Endometrial microvascular endothelial cells (primary cell): ENCODE measurements around the gene OR51G1. TPM values are rescaled to one million over a fixed set of nuclear protein-coding genes. Genes with fewer than 3 reads are reported as not detected.
"Not testable (repeated sequence)": the region's sequence is repeated elsewhere in the genome, so short reads cannot be mapped to it uniquely, and the experiment has no call there.

ENCODE experiments used
- in situ Hi-C: cut with HindIII; loops from 2 replicates; pipeline ENCODE4 v1.10.0; 2017; ENCODE audit warnings: low sequenced_read_pairs, low pct_unique_long_range_greater_than_20kb; ENCODE audit errors: inconsistent ontology term
- total RNA-seq: library from RNA; depleted of rRNA; stranded (reverse); fragments of >200 nt; gene quantifications from one replicate; pipeline ENCODE4 v1.2.3, GENCODE V29; 2015; ENCODE audit errors: inconsistent ontology term

The OR51G1 gene, protein sequence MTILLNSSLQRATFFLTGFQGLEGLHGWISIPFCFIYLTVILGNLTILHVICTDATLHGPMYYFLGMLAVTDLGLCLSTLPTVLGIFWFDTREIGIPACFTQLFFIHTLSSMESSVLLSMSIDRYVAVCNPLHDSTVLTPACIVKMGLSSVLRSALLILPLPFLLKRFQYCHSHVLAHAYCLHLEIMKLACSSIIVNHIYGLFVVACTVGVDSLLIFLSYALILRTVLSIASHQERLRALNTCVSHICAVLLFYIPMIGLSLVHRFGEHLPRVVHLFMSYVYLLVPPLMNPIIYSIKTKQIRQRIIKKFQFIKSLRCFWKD
- total RNA-seq = not detected

DNA sequence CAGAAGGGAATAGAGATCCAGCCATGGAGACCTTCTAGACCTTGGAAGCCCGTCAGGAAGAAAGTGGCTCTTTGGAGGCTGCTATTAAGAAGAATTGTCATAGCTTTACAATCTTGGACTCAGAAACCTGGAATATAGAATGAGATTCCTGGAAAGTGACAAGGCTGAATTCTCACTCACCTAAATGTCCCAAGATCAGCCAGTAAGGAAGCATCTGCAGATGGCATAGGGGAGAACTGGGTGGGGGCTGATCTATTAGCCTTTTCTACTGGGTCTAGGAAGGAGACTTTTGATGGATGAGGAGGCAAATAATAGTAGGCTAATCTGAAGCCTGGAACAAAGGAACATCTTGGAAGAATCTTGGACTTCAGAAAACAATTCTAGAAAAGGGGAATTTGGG is at the start of gene OR51G1:
OR51G1 (minus strand) TSS at position 101 of the 400 bp plus-strand sequence; CDS start at position 101, 0 bp downstream.
- in situ Hi-C loops = no loop called here

DNA sequence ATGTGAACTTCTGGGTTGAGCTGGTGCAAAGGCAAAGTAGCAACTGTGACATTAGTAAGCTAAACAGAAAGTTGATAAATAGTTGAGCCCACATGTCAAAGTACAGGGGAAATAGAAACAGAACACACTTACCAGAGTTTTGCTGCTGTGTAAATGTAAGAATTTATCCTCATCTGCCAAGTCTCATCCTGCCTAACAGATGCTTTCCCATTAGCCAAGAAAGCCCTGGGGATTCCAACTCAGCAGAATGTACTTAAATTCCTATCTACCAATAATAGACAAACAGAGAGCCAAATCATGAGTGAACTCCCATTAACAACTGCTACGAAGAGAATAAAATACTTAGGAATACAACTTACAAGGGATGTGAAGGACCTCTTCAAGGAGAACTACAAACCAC is 38.7 kb upstream of the OR51G1 start:
- in situ Hi-C loops = no loop called here

DNA sequence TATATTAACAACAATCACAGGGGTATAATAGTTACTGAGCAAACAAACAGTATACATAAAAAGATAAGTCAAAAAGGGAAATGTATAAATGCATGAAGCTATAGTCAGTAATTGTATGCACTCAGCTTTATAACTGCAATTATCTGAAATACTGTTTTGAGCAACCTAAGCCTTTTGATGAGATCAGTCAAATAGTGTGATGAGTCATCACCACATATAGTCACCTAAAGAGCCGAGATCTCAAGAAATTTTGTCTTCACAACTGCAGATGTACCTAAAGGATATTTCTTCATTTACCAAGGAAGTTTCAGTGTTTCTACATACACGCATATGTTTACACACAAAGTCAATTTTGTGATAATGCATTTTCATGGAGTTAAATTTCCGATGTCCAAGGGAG is 36.7 kb upstream of the OR51G1 start:
- in situ Hi-C loops = no loop called here

DNA sequence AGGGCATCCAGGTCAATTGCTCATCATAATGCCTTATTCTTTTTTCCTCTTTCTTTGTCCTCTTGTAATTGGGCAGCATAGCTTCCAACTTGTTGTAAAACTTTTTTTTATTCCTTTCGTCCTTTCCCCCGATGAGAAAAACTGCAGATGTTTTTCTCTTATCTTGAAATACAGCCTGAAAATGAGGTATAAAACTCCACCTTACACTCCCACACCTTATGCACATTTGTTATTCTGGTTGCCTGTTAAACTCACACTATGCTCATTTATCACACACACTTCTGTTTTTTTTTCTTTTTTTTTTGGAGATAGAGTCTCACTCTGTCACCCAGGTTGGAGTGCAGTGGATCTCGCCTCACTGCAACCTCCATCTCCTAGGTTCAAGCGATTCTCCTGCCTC is 33.3 kb upstream of the OR51G1 start:
- in situ Hi-C loops = no loop called here

DNA sequence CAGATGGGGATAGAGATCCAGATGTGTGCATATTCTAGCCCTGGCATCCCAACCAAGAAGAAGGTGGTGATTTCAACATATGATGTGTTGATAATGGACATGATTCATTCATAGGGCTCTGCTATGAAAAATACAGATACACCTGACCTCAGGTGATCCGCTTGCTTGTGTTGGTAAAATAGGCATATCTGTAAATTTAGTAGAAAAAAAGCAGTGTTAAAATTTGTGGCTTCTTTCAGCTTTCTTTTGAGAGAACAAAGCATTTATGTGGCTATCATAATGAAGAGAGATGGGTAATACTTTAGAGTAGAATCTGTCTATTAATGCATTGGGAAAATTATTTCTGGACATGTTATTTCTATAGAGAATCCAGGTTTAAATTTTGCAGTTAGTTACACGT is 31.5 kb upstream of the OR51G1 start, which contains the start of gene OR51A2:
OR51A2 (minus strand) TSS at position 101 of the 400 bp plus-strand sequence; CDS start at position 101, 0 bp downstream.
- in situ Hi-C loops = not testable (repeated sequence)

DNA sequence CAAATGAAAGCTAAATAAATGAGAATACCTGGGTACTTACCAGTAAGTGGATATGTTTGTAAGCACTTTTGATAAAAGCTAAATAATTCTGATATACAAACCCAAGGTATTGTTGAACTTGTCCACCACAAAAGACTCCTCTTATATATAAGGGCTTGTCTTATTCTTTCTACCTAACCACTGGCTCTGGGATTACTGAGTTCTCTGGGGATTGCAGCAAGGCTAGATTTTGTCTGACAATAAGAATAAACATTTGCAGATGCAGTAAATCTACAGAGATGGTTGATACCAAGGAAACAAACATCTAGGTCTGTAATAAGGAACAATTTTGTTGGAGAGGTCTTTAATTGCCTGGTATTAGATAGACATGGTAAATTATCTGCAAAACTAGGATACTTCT is 23.4 kb upstream of the OR51G1 start, which contains the start of gene OR51A4:
OR51A4 (minus strand) TSS at position 101 of the 400 bp plus-strand sequence. CDS start 505 bp downstream, outside the sequence.
- in situ Hi-C loops = no loop called here

DNA sequence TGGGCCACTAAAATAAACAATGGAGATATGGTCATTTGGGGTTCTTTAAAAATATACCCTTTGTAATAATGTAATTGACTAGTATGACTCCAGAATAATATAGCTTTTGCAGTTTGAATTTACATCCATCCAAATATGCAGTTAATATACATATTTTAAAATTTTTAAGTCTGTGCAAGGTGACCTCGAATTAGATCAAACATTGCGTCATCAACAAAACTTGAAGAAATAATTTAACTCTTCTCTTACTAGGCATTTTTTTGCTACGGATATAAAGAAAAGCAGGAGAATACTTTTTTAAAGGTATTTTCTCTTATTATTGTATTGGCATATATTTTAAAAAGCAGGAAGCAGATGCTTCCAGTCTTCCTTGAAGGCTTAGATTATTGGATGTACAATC is 12.6 kb upstream of the OR51G1 start:
- in situ Hi-C loops = no loop called here

DNA sequence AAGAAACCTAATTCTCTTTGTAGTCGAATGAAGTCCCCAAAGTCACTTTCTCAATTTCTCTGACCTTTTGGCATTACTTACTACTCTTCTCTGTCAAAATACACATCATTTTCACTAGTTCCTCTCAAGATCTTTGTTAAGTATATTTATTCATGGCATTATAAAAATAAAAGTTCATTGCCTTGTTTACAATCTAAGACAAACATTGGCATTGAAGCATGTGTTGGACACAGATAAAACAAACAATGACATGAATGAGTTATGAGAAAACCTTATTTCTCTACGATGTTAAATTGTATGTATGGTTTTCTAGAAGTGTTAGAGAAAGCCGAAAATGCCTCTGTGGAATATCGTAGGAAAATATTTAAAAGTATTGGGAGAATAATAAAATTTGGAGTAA is 8.6 kb upstream of the OR51G1 start:
- in situ Hi-C loops = no loop called here

DNA sequence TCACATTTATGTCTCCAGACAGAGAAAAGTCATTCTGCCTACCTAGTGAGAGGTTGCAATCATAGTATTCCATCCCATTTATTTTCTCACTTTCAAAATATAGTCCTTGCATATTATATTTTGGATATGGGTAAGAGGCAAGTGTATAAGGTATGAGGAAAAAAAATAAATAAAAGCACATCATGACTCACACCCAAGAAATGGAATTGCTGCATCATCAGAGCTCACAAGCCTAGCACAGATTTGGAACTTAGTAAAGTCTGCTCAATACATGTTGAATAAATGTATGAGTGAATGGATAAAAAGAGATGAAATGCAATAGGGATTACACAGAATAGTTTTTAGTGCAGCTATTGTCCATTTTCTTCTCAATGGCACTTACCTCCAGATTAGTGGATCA is 2.5 kb upstream of the OR51G1 start:
- in situ Hi-C loops = no loop called here

DNA sequence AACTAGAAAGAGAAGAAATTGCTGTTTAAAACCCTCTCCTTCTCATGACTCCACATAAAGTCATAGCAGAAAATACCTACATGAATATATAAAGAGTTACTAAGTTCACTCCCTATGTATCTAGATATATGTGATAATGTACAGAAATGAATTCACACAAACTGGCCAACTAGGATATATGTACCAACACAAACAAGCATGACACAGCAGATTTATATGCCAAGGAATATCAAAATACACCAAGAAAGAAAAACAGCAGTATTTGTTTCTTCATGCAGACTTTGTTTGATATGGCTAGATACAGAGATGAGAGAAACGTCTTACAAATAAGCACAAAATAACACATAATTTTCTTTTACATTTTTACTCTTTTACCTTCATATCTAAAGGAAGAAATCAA is 1.8 kb downstream of the OR51G1 start:
- in situ Hi-C loops = no loop called here

DNA sequence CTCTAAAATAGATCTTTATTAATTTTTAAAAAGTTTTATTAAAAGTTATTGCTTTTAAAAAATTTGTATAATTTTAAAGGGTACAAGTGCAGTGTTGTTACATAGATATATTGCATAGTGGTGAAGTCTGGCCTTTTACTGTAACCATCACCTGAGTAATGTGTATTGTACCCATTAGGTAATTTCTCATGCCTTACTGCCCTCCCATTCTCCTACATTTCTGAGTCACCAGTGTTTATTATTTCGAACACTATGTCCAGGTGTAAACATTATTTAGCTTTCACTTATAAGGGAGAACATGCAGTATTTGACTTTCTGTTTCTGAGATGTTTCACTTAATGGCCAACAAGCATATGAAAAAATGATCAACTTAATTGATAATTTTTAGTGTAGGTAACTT is 2.3 kb downstream of the OR51G1 start:
- in situ Hi-C loops = no loop called here

DNA sequence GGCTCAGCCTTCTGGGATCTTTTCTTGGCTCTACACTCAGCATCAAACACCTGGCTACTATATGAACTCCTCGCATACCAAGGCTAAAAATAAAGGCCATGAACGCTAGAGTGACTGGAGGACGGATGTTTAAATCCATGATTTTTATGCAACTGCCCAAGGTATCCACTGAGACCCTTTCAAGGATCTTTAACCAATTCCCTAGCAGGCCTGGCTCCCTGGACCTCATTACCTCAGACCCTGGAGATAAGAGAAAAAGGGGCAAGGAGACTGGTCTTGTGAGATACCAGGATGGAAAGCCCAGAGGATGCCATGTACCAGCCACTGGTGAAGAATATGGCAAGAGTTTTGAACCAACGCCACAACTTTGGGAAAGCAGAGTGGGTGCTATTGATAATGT is 4.9 kb downstream of the OR51G1 start, which contains the start of gene OR51G2:
OR51G2 (minus strand) TSS at position 101 of the 400 bp plus-strand sequence. CDS start 3,687 bp downstream, outside the sequence.
- in situ Hi-C loops = no loop called here

DNA sequence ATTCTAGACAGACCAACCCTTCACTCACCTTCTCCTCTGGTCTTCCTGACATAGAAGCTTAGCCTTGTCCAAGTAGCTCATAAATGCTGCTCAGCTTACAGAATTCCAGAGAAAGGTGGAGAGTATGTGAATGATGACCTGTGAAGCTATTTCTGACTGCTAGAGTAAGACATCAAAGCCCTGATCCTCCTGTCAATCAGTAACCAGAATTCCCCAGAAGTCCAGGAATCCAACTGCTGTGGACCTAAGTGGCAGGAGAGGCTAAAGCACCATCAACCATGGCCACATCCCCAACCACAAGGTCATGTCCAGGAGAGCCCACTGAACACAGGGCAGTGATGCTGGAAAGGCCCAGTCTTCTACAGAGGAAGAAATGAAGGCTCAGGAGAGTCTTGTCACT is 7.6 kb downstream of the OR51G1 start:
- in situ Hi-C loops = no loop called here

DNA sequence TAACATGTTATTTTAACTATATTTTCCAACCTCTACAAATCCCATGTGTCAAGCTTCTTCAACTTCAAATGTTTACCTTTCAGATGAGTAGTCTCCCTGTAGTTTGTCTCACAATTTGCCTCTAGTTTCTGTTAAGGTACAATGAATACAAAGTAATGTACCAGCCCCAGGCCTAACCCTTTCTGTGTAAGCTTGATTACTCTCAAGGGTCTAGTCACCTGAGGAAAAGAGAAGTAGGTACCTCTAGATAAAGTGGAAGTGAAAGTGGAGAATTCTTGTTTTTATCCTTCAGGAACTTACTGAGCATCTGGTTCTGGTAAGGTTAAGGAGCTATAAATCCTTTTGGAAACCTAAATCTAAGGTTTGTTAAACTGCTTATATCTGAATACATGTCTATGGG is 20.7 kb downstream of the OR51G1 start, which contains the start of gene OR51A7:
OR51A7 (plus strand) TSS at position 300 of the 400 bp plus-strand sequence. CDS start 3,587 bp downstream, outside the sequence.
- in situ Hi-C loops = no loop called here

DNA sequence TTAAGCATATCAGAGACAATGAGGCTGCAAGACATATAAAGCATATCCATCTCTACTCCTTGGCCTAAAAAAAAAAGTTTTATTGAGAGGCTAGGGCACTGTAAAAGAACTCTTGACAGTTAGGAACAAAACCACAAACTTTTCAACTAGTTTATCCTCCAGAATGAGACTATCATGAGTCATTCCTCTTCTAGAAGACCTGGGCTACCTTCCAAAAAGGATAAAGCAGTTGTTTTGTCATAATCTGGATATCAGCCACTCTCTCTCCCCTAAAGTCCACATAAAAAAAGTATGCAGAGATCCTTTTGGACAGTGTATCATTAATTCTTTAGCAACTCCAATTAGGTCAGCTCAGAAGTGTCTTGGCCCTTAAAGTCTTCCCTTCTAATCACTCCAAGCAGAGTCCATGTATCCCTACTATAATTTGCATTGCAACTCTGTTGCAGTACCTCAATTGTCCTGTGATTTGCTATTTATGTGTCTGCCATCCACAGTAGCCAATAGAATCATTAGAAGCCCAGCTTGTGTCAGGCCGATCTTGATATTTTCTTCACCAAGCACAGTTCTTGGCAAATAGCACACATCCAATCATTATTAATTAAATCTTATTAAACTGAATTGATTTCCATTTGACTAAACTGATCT is 32.0 kb downstream of the OR51G1 start:
- in situ Hi-C loops = no loop called here

DNA sequence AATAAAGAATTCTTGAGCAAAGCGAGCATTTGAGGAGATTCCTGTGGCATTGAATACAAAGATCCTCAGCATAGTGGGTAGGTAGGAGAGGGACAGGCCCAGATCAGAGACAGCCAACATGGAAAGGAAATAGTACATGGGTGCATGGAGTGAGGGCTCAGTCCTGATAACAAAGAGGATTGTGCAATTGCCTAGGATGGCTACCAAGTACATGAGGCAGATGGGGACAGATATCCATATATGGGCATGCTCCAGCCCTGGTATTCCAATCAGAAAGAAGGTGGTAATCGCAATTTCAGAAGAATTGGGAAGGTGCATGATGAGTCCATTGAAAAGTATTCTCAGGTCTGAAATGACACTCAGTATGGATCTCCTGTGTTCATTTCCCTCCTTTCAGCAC is 33.9 kb downstream of the OR51G1 start:
- in situ Hi-C loops = no loop called here

DNA sequence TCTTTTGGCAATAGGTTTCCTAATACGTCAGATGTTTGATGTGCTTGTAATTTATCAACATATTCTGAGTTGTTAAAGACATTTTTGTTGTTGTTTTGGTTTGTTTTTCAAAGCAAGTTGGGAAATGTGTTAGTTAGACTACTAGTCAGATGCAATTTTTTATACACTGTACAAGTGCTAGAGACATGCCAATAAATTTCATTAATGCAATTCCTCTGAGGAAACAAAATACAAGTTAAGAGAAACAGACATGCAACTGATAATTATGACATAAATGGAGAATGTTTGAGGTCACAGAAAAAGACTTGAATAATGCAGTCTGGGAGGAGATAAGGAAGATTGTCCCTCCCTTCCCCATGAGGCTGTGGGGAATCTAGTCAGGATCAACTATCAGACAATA is 36.5 kb downstream of the OR51G1 start:
- in situ Hi-C loops = no loop called here

DNA sequence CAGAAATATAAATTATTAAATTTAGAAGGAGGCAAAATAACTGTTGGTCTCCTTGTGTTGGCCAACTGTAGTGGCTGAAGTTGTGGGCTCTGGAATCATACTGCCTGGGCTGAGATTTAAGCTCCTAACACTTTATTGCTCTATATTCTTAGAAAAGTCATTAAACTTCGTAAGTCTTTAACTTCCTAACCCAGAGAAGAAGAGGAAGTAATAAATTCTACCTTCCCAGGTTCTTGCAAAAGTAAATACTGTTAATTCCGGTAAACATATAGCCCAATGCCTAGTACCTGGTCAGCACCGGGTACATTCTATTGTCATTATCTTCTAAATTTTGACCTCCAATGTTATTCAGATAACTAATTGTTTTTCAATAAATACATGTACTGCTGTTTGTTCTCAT is 38.0 kb downstream of the OR51G1 start:
- in situ Hi-C loops = no loop called here

DNA sequence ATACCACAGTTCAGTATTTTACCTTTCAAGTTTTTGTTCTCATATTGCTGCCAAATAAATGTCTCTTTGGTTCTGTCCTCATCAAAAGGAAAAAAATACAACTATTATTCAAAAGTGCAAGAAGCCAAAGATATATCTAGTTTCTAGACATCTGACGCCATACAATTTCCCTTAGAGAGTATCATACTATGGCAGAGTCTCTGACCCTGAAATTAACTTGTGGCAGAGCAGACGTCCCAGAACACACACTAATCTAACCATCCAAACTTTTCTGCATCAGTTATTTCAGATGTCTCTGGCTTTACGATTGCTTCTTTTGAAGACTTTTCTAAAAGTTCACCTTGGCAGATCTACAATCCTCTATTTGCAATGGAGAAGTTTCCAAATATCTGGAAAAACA is 39.8 kb downstream of the OR51G1 start:
- in situ Hi-C loops = no loop called here

DNA sequence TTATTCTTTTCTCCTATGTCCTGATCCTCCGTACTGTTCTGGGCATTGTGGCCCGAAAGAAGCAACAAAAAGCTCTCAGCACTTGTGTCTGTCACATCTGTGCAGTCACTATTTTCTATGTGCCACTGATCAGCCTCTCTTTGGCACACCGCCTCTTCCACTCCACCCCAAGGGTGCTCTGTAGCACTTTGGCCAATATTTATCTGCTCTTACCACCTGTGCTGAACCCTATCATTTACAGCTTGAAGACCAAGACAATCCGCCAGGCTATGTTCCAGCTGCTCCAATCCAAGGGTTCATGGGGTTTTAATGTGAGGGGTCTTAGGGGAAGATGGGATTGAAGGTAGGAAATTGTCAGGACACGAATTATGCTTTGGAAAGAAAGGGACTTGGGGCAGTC is 41.6 kb downstream of the OR51G1 start:
- in situ Hi-C loops = no loop called here
